Measurements from ENCODE around the gene GNG11.
"Not testable (repeated sequence)": the region's sequence is repeated elsewhere in the genome, so short reads cannot be mapped to it uniquely, and the experiment has no call there.

GNG11 gene

GRCh38 chr7:93890464-93891068 lies 31.0 kb upstream of the GNG11 start, which contains the start of gene TFPI2:
Gene TFPI2, minus strand, starts transcription at chr7:93890753. Its CDS starts 75 bp downstream, at chr7:93890678.
- no peaks in the 10 kb centered on the region for H3K4me1 ChIP-seq (ENCODE audit: control insufficient read depth, insufficient read depth, low read length)
- no peak within 1 kb of the TSS for H3K27ac ChIP-seq (ENCODE audit: low read length)
- H3K4me3 ChIP-seq (ENCODE audit: low read length) = peak within 1 kb of the TSS; percentile 74; the same call in 1 of the 2 replicates
- no peaks in the 10 kb centered on the region for H3K27me3 ChIP-seq (ENCODE audit: control insufficient read depth, insufficient read depth, low read length)
- no CpG with 5 or more reads among the region's 49 CpGs for WGBS (ENCODE audit: insufficient coverage, insufficient read length)
- no peak for DNase-seq (ENCODE audit: low read depth, low spot score)
- H3K9me3 ChIP-seq (ENCODE audit: control insufficient read depth, insufficient read depth, low read length) = no peaks in the 10 kb centered on the region
- no peaks in the 10 kb centered on the region for H3K36me3 ChIP-seq (ENCODE audit: control insufficient read depth, insufficient read depth, low read length)

DNA sequence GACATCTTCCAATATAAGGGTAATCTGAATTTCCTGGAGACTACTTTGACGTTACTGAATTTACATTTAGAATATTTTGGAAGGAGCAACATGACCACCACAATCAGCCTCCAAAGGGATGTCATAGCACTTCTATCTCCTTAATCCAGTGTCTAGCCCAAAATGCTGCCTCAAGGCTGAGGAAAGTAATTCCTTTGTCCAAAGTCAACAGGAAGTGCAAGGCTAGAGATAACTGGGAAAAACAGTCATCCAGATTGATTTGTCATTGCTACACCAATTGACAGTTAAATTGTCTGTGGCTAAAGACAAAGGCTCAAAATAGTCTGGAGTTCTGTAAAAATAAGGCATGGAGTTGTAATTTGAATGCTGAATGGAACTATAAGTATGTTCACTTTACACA lies 27.1 kb upstream of the GNG11 start:
- Histone ChIP-seq H3K27me3 (ENCODE audit: control insufficient read depth, insufficient read depth, low read length) (no peaks in the 10 kb centered on the region), H3K4me1 (ENCODE audit: control insufficient read depth, insufficient read depth, low read length) (no peaks in the 10 kb centered on the region), H3K4me3 (ENCODE audit: low read length) (no peak overlapping the region), H3K9me3 (ENCODE audit: control insufficient read depth, insufficient read depth, low read length) (no peaks in the 10 kb centered on the region), H3K27ac (ENCODE audit: low read length) (no peak overlapping the region), H3K36me3 (ENCODE audit: control insufficient read depth, insufficient read depth, low read length) (no peaks in the 10 kb centered on the region)
- DNase-seq (ENCODE audit: low read depth, low spot score) = no peak
- WGBS (ENCODE audit: insufficient coverage, insufficient read length) = no CpG with 5 or more reads among the region's 1 CpG

DNA sequence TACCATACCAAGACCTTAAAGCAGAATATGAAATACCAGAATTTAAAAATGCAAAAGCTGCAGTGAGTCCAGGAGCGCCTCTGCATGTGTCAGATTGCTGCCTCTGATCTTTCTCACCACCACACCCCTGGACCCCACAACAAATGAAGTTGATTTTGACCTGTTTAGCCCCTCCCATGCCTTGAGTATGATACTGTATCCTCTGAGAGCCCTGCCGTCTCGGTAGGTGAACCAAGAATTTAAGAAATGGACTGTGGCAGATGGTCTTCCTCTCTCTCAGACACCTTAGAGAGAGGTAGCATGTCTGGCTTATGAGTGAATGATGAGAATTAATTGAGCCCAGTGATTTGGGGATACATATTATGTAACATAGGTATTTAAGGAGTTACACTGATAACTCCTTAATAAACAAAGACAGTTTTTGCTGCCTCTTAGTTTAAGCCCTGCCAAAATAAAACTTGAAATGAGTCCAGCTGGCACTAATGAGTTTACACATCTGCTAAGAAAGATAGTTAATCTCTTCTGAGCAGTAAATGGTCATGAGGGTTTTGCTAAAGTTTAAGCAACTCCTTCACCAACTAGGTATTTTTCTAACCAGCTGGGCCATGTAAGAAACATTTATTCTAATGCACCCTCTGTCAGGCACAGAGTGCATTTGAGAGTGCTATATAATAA lies 26.4 kb upstream of the GNG11 start:
- WGBS (ENCODE audit: insufficient coverage, insufficient read length) = no CpG with 5 or more reads among the region's 3 CpGs
- Histone ChIP-seq H3K4me3 (ENCODE audit: low read length) (no peak overlapping the region), H3K27me3 (ENCODE audit: control insufficient read depth, insufficient read depth, low read length) (no peaks in the 10 kb centered on the region), H3K4me1 (ENCODE audit: control insufficient read depth, insufficient read depth, low read length) (no peaks in the 10 kb centered on the region), H3K27ac (ENCODE audit: low read length) (no peak overlapping the region), H3K36me3 (ENCODE audit: control insufficient read depth, insufficient read depth, low read length) (no peaks in the 10 kb centered on the region), H3K9me3 (ENCODE audit: control insufficient read depth, insufficient read depth, low read length) (no peaks in the 10 kb centered on the region)
- no peak for DNase-seq (ENCODE audit: low read depth, low spot score)

- no CpG with 5 or more reads among the region's 4 CpGs for WGBS (ENCODE audit: insufficient coverage, insufficient read length)
- no peaks in the 10 kb centered on the region for H3K27me3 ChIP-seq (ENCODE audit: control insufficient read depth, insufficient read depth, low read length)
- H3K27ac ChIP-seq (ENCODE audit: low read length) = no peak overlapping the region
- H3K4me3 ChIP-seq (ENCODE audit: low read length) = no peak overlapping the region
- no peaks in the 10 kb centered on the region for H3K9me3 ChIP-seq (ENCODE audit: control insufficient read depth, insufficient read depth, low read length)
- no peaks in the 10 kb centered on the region for H3K4me1 ChIP-seq (ENCODE audit: control insufficient read depth, insufficient read depth, low read length)
- DNase-seq (ENCODE audit: low read depth, low spot score) = no peak
- H3K36me3 ChIP-seq (ENCODE audit: control insufficient read depth, insufficient read depth, low read length) = no peaks in the 10 kb centered on the region
Measured at GRCh38 chr7:93895859-93896600, 25.5 kb upstream of the GNG11 start.

- H3K4me3 ChIP-seq (ENCODE audit: low read length) = no peak overlapping the region
- WGBS (ENCODE audit: insufficient coverage, insufficient read length) = 100% methylated on average over 2 of the region's 2 CpGs
- no peaks in the 10 kb centered on the region for H3K27me3 ChIP-seq (ENCODE audit: control insufficient read depth, insufficient read depth, low read length)
- H3K36me3 ChIP-seq (ENCODE audit: control insufficient read depth, insufficient read depth, low read length) = no peaks in the 10 kb centered on the region
- H3K9me3 ChIP-seq (ENCODE audit: control insufficient read depth, insufficient read depth, low read length) = no peaks in the 10 kb centered on the region
- H3K27ac ChIP-seq (ENCODE audit: low read length) = no peak overlapping the region
- no peaks in the 10 kb centered on the region for H3K4me1 ChIP-seq (ENCODE audit: control insufficient read depth, insufficient read depth, low read length)
- no peak for DNase-seq (ENCODE audit: low read depth, low spot score)
Measured at GRCh38 chr7:93897680-93898079, 23.9 kb upstream of the GNG11 start.

- Histone ChIP-seq H3K4me3 (ENCODE audit: low read length) (no peak overlapping the region), H3K27ac (ENCODE audit: low read length) (no peak overlapping the region), H3K36me3 (ENCODE audit: control insufficient read depth, insufficient read depth, low read length) (no peaks in the 10 kb centered on the region), H3K4me1 (ENCODE audit: control insufficient read depth, insufficient read depth, low read length) (no peaks in the 10 kb centered on the region), H3K27me3 (ENCODE audit: control insufficient read depth, insufficient read depth, low read length) (no peaks in the 10 kb centered on the region), H3K9me3 (ENCODE audit: control insufficient read depth, insufficient read depth, low read length) (no peaks in the 10 kb centered on the region)
- DNase-seq (ENCODE audit: low read depth, low spot score) = no peak
- whole genome bisulfite sequencing (ENCODE audit: insufficient coverage, insufficient read length) = no CpG with 5 or more reads among the region's 1 CpG
Measured at GRCh38 chr7:93902777-93903423, 18.6 kb upstream of the GNG11 start.

- H3K4me3 ChIP-seq (ENCODE audit: low read length) = no peak within 1 kb of the TSS
Measured at GRCh38 chr7:93906267-93906666, 15.3 kb upstream of the GNG11 start, which contains the start of gene GNGT1. Gene GNGT1, plus strand, starts transcription at chr7:93906567. Its CDS starts 180 bp downstream, at chr7:93906747.

GRCh38 chr7:93910076-93910994 lies 11.2 kb upstream of the GNG11 start:
- Histone ChIP-seq H3K27ac (ENCODE audit: low read length) (no peak overlapping the region), H3K27me3 (ENCODE audit: control insufficient read depth, insufficient read depth, low read length) (no peaks in the 10 kb centered on the region), H3K9me3 (ENCODE audit: control insufficient read depth, insufficient read depth, low read length) (no peaks in the 10 kb centered on the region), H3K4me3 (ENCODE audit: low read length) (no peak overlapping the region), H3K4me1 (ENCODE audit: control insufficient read depth, insufficient read depth, low read length) (no peaks in the 10 kb centered on the region), H3K36me3 (ENCODE audit: control insufficient read depth, insufficient read depth, low read length) (no peaks in the 10 kb centered on the region)
- WGBS (ENCODE audit: insufficient coverage, insufficient read length) = no CpG with 5 or more reads among the region's 3 CpGs
- no peak for DNase-seq (ENCODE audit: low read depth, low spot score)

More at GRCh38 chr7:93906267-93906666, 15.3 kb upstream of the GNG11 start, which contains the start of gene GNGT1:
- no peaks in the 10 kb centered on the region for H3K36me3 ChIP-seq (ENCODE audit: control insufficient read depth, insufficient read depth, low read length)
- no peaks in the 10 kb centered on the region for H3K4me1 ChIP-seq (ENCODE audit: control insufficient read depth, insufficient read depth, low read length)
- H3K9me3 ChIP-seq (ENCODE audit: control insufficient read depth, insufficient read depth, low read length) = no peaks in the 10 kb centered on the region
- no peak for DNase-seq (ENCODE audit: low read depth, low spot score)
- 100% methylated on average over 1 of the region's 3 CpGs for WGBS (ENCODE audit: insufficient coverage, insufficient read length)
- no peaks in the 10 kb centered on the region for H3K27me3 ChIP-seq (ENCODE audit: control insufficient read depth, insufficient read depth, low read length)
- no peak within 1 kb of the TSS for H3K27ac ChIP-seq (ENCODE audit: low read length)

- WGBS (ENCODE audit: insufficient coverage, insufficient read length) = no CpG with 5 or more reads among the region's 3 CpGs
Measured at GRCh38 chr7:93911242-93911641, 10.3 kb upstream of the GNG11 start.

More at GRCh38 chr7:93911242-93911641, 10.3 kb upstream of the GNG11 start:
- H3K27ac ChIP-seq (ENCODE audit: low read length); DNase-seq (ENCODE audit: low read depth, low spot score); H3K4me3 ChIP-seq (ENCODE audit: low read length); H3K27me3 ChIP-seq (ENCODE audit: control insufficient read depth, insufficient read depth, low read length); H3K4me1 ChIP-seq (ENCODE audit: control insufficient read depth, insufficient read depth, low read length); H3K9me3 ChIP-seq (ENCODE audit: control insufficient read depth, insufficient read depth, low read length); H3K36me3 ChIP-seq (ENCODE audit: control insufficient read depth, insufficient read depth, low read length): not testable (repeated sequence)

Data from iPS DF 6.9 (cell line).